BLaER1 treated with 17β-estradiol and CSF1 and Interleukin-3, amounts not matched to agents 10 nM and 100 nM (cell line): ENCODE data around the gene TMEM273.

Experiments
- H3K27ac ChIP-seq, 11 experiments: shearing (Covaris generic); formaldehyde crosslinking; 2 replicates each; pipeline ENCODE4 v1.8.1; 2022
- H3K27me3 ChIP-seq, 11 experiments: shearing (Covaris generic); formaldehyde crosslinking; 2 replicates each; pipeline ENCODE4 v1.8.1; 2022
- H3K36me3 ChIP-seq, 11 experiments: shearing (Covaris generic); formaldehyde crosslinking; 2 replicates each; pipeline ENCODE4 v1.8.1; 2022
- H3K4me1 ChIP-seq, 10 experiments: shearing (Covaris generic); formaldehyde crosslinking; 2 replicates each; pipeline ENCODE4 v1.8.1; 2022
- H3K4me2 ChIP-seq, 11 experiments: shearing (Covaris generic); formaldehyde crosslinking; 2 replicates each; pipeline ENCODE4 v1.8.1; 2022
- H3K4me3 ChIP-seq, 10 experiments: shearing (Covaris generic); formaldehyde crosslinking; 2 replicates each; pipeline ENCODE4 v1.8.1; 2022
- H3K9ac ChIP-seq, 11 experiments: shearing (Covaris generic); formaldehyde crosslinking; 2 replicates each; pipeline ENCODE4 v1.8.1; 2022
- H3K9me3 ChIP-seq, 11 experiments: shearing (Covaris generic); formaldehyde crosslinking; replicated peaks in 1 of 11; 2 replicates each; pipeline ENCODE4 v1.8.1; 2022
- H4K20me1 ChIP-seq, 11 experiments: shearing (Covaris generic); formaldehyde crosslinking; 2 replicates each; pipeline ENCODE4 v1.8.1; 2022
- Cebpa-rat ChIP-seq, 11 experiments: shearing (Covaris generic); IDR thresholded peaks; 2 replicates each; pipeline ENCODE4 v1.8.1; 2022

TMEM273 gene

GRCh38 chr10:49110684-49111319 lies 77.4 kb downstream of the TMEM273 start:
- Histone ChIP-seq H3K27ac (no peak overlapping the region), H4K20me1 (no peaks in the 10 kb centered on the region; a peak in 1 of 22 replicates), H3K9me3 (no peaks in the 10 kb centered on the region), H3K36me3 (no peaks in the 10 kb centered on the region), H3K9ac (no peak overlapping the region), H3K4me1 (peaks cover 0 to 6% (median 2%) of the 10 kb centered on the region in 10 experiments; a peak in 13 of 20 replicates), H3K4me2 (no peak overlapping the region), H3K27me3 (peaks cover 24 to 33% (median 27%) of the 10 kb centered on the region in 11 experiments), H3K4me3 (no peak overlapping the region)
- TF ChIP-seq Cebpa-rat (IDR thresholded peaks at IDR 0.05), result no peak

GRCh38 chr10:49109669-49110340 lies 78.4 kb downstream of the TMEM273 start:
- H3K9ac ChIP-seq, result no peak overlapping the region
- peaks cover 0 to 6% (median 0%) of the 10 kb centered on the region in 10 experiments; a peak in 2 of 20 replicates for H3K4me1 ChIP-seq
- H3K36me3 ChIP-seq, result no peaks in the 10 kb centered on the region
- TF ChIP-seq Cebpa-rat (IDR thresholded peaks at IDR 0.05), result no peak
- no peak overlapping the region for H3K4me2 ChIP-seq
- H3K9me3 ChIP-seq, result no peaks in the 10 kb centered on the region
- H3K27me3 ChIP-seq, result peaks cover 14 to 23% (median 17%) of the 10 kb centered on the region in 11 experiments
- H3K27ac ChIP-seq, result no peak overlapping the region
- no peaks in the 10 kb centered on the region; a peak in 1 of 22 replicates for H4K20me1 ChIP-seq
- no peak overlapping the region for H3K4me3 ChIP-seq

GRCh38 chr10:49108656-49109055 lies 79.5 kb downstream of the TMEM273 start:
- Histone ChIP-seq H3K27ac (no peak overlapping the region), H3K9ac (no peak overlapping the region)

GRCh38 chr10:49107887-49108267 lies 80.3 kb downstream of the TMEM273 start:
- Histone ChIP-seq H3K27ac (no peak overlapping the region), H4K20me1 (no peaks in the 10 kb centered on the region), H3K4me2 (no peak overlapping the region), H3K9me3 (no peaks in the 10 kb centered on the region), H3K9ac (no peak overlapping the region), H3K36me3 (no peaks in the 10 kb centered on the region), H3K4me3 (no peak overlapping the region), H3K4me1 (peaks cover 0 to 6% (median 0%) of the 10 kb centered on the region in 10 experiments; a peak in 2 of 20 replicates), H3K27me3 (peaks cover 0 to 3% (median 0%) of the 10 kb centered on the region in 11 experiments; a peak in 2 of 22 replicates)
- TF ChIP-seq Cebpa-rat (IDR thresholded peaks at IDR 0.05), result no peak

More at GRCh38 chr10:49108656-49109055, 79.5 kb downstream of the TMEM273 start:
- Histone ChIP-seq H3K9me3 (no peaks in the 10 kb centered on the region), H3K27me3 (peaks cover 3 to 11% (median 6%) of the 10 kb centered on the region in 11 experiments; a peak in 21 of 22 replicates), H3K4me3 (no peak overlapping the region), H3K4me2 (no peak overlapping the region), H3K4me1 (peaks cover 0 to 6% (median 0%) of the 10 kb centered on the region in 10 experiments; a peak in 2 of 20 replicates), H4K20me1 (no peaks in the 10 kb centered on the region), H3K36me3 (no peaks in the 10 kb centered on the region)
- TF ChIP-seq Cebpa-rat (IDR thresholded peaks at IDR 0.05), result no peak

- TF ChIP-seq Cebpa-rat (IDR thresholded peaks at IDR 0.05), result no peak
- Histone ChIP-seq H3K36me3 (no peaks in the 10 kb centered on the region), H3K4me1 (peaks cover 0 to 6% (median 0%) of the 10 kb centered on the region in 10 experiments; a peak in 2 of 20 replicates), H3K9me3 (no peaks in the 10 kb centered on the region), H3K27me3 (no peaks in the 10 kb centered on the region), H3K4me3 (no peak overlapping the region), H3K4me2 (no peak overlapping the region), H3K9ac (no peak overlapping the region), H4K20me1 (no peaks in the 10 kb centered on the region), H3K27ac (no peak overlapping the region)
These were observed 80.9 kb downstream of the TMEM273 start for GRCh38 chr10:49107111-49107886.

GRCh38 chr10:49106451-49106850 lies 81.7 kb downstream of the TMEM273 start:
- Histone ChIP-seq H3K27me3 (no peaks in the 10 kb centered on the region), H3K36me3 (no peaks in the 10 kb centered on the region), H3K9me3 (no peaks in the 10 kb centered on the region), H4K20me1 (no peaks in the 10 kb centered on the region), H3K4me2 (peak overlapping the region in 2 of 11 experiments; percentile 24 to 42; a peak in 2 of 22 replicates), H3K4me1 (peaks cover 0 to 6% (median 0%) of the 10 kb centered on the region in 10 experiments; a peak in 2 of 20 replicates), H3K4me3 (no peak overlapping the region), H3K27ac (no peak overlapping the region), H3K9ac (no peak overlapping the region)
- no peak for TF ChIP-seq Cebpa-rat (IDR thresholded peaks at IDR 0.05)

GRCh38 chr10:49105076-49105475 lies 83.1 kb downstream of the TMEM273 start:
- H4K20me1 ChIP-seq, result no peaks in the 10 kb centered on the region
- no peak overlapping the region for H3K4me3 ChIP-seq
- H3K27me3 ChIP-seq, result no peaks in the 10 kb centered on the region
- H3K4me2 ChIP-seq, result no peak overlapping the region
- H3K4me1 ChIP-seq, result peaks cover 0 to 6% (median 0%) of the 10 kb centered on the region in 10 experiments; a peak in 2 of 20 replicates
- no peaks in the 10 kb centered on the region for H3K36me3 ChIP-seq
- no peak overlapping the region for H3K9ac ChIP-seq
- no peak for TF ChIP-seq Cebpa-rat (IDR thresholded peaks at IDR 0.05)
- H3K27ac ChIP-seq, result no peak overlapping the region
- H3K9me3 ChIP-seq, result no peaks in the 10 kb centered on the region
